ENCODE measurements around the gene NDUFA12.

Gene NDUFA12

GRCh38 chr12:94979941-94980340 is 23.6 kb downstream of the NDUFA12 start:
- DNase-seq = no peak

DNA sequence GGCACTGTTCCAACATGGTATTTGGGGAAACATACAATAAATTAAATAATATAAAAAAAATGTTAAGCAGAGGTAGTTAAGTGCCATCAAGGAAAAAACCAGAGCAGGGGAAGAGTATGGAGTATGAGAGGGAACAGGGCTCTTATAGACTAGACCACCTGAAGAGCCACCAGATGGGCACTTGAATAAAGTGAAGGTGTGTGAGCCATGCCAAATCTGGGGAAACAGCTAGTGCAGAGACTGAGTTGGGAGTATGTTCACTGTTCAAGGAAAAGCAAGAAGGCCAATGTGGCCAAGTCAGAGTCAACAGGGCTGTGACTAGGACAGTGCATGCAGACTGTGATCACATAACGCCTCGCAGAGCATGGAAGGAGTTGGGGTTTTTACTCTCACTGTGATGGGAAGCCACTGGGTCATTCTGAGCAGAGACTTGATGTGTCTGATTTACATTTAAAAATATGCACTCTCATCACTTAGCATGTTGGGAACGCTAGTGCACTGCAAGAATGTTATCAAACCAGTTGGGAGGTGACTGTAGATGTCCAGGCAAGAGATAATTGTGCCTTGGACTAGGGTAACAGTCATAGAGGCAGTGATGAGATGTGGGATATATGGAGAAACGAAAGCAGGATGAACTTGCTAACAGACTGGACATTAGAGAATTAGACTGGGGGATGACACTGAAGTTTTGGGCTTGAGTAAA is 25.6 kb downstream of the NDUFA12 start:
- no peak for DNase-seq

GRCh38 chr12:94973221-94973620 is 30.3 kb downstream of the NDUFA12 start:
- no peak for DNase-seq

GRCh38 chr12:94972795-94973194 is 30.7 kb downstream of the NDUFA12 start:
- no peak for DNase-seq

DNA sequence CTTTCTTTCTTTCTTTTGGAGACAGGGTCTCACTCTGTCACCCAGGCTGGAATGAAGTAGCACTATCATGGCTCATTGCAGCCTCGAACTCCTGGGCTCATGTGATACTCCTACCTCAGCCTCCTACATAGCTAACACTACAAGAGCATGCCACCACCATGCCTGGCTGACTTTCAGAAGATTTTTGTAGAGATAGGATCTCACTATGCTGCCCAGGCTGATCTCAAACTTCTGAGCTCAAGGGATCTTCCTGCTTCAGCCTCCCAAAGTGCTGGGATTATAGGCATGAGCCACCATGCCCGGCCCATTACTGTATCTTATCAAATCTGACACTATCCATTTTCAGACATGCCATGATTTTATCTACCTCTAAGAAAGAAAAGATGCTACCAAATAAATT is 31.6 kb downstream of the NDUFA12 start:
- no peak for DNase-seq

DNA sequence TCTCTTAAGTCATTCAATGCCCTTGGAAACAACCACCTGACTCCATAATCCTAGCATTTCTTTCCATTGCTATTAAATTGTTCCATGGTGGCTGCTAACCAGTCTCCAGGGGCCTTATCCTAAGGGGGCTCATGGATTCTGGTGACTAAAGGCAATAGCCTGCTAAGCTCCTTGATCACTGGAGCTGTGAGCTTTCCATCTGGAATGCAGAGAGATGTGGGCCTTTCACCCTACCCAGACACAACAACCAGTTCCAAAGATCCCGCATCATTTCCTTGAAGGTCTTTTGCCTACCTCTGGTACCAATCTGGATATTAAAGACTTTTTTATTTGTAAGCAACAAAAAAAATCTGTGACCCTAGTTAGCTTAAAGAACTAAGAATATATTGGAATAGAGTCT is 32.9 kb downstream of the NDUFA12 start:
- DNase-seq = no peak

DNA sequence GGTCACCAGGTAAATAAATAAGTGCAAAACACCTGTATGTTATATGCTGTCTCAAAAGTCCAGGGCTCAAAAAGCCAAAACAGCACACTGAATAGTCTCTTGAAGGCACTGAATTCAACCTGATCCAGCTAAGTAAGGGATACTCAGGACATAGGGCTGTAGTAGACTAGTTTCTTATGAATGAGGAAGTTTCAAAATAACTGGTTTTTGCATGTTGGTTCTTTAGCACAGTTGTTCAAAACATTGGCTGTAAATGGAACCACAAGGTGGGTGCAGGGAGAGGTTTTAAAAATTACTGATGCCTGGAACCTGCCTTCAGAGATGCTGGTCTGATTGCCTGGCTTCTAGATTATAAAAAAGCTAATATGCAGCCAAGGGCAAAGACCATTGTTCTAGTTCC is 34.1 kb downstream of the NDUFA12 start:
- no peak for DNase-seq

DNA sequence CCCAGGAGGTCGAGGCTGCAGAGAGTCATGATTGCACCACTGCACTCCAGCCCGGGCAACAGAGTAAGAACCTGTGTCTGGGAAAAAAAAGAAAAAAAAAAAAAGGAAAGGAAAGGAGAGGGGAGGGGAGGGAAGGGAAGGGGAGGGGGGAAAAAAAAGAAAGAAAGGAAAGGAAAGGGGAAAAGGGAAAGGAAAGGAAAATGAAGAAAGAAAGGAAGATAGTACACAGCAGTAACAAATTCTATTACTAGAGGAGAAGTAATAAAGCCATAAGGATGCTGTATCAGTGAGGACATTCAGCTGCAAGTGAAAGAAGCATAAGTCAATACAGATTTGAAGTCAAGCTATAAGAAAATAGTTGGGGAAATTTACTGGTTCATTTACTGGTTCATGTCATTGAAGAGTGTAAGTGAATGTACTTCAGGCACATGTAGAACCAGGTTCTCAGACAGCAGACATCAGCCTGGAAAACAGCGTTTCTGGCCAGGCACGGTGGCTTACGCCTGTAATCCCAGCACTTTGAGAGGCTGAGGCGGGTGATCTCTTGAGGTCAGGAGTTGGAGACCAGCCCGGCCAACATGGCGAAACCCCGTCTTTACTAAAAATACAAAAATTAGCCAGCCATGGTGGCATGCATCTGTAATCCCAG is 37.4 kb downstream of the NDUFA12 start:
- DNase-seq = no peak

DNA sequence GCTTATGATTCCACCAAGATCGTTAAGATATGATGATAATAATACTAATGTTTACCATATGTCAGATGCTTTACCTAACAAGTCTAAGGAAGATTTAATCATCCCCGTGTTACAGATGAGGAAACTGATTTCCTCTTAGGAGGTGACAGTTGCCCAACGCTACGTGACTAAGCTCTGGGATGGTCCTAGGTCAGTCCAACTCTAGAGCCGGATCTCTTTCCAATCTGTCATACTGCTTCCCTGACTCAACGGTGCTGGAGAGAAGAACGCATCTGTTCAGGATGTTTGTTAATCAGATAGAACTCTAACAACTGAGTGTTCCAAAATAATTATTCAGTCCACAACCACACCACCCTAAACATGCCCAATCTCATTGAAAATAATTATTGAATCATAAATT is 39.8 kb downstream of the NDUFA12 start:
- DNase-seq = no peak

DNA sequence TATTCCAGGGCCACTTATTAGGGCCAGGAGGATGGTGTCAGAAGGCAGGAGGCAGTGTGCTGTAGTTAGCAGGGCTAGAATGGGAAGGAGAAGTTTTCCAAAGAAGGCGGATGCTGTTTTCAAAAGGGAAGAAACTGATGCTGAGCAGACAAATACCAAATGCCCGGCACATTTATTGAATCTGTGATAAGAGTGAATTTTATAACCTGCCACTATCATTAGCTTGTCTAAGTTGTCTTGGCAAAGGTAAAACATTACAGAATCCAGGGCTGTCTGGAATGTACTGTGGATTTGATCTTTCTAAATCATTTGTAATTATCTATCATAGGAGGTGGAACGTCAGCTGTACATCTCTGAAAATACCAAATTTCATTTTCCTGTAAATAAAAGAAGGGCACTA is 40.8 kb downstream of the NDUFA12 start:
- no peak for DNase-seq

- DNase-seq = no peak
Measured at GRCh38 chr12:94961911-94962310, 41.6 kb downstream of the NDUFA12 start.

GRCh38 chr12:94961256-94961824 is 42.2 kb downstream of the NDUFA12 start:
- no peak for DNase-seq

- no peak for DNase-seq
Measured at GRCh38 chr12:94957006-94957405, 46.5 kb downstream of the NDUFA12 start.

DNA sequence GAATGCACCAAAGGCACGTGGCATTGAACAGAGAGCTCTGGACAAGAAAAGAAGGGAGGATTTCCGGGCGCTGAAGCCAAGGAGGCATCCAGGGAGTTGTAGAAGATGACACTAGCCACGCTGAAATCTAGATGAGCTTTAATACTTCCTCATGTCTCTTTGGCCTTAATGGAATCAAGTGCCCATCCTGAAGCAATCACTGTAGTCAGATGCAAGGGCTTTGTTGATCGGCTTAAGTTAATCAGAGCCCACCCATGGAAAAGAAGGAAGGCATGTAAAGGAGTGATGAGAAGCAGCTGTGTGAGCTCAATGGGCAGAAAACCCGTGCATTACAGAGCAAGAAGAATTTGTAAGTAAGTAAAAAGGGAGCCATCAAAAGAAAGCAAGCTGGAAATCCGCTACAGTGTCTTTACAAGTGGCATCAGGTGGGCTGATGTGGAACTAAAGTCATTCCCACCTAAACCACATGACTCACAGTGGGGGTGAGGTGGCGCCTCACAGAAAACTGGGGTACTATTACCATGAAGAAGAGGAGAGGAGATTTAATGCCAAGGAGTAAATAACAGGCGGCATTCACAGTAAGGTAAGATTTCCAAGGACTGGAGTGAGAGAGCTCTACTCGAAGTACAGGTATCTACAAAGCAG is 48.4 kb downstream of the NDUFA12 start:
- DNase-seq = no peak

GRCh38 chr12:94954029-94954685 is 49.3 kb downstream of the NDUFA12 start:
- DNase-seq = peak; percentile 4

DNA sequence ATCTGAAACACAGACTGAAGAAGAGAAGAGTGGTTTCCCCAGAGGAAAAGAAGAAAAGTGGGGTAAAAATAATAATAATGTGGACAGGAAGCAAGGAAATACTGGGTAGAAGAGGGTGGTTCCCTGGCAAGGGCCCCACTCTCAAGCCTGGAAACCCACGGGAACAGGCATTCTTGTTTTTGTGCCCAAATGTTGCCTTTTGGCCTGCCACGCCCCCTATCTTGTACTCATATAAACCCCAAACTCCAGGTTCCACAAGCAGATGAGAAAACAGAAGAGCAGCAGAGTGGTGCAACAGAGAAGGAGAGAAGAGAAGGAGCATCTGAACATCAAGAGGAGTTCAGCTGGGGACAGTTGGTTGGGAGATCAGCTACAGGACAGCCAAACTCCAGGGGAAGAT is 51.2 kb downstream of the NDUFA12 start:
- DNase-seq = no peak

GRCh38 chr12:94951071-94951934 is 52.2 kb downstream of the NDUFA12 start:
- DNase-seq = no peak

DNA sequence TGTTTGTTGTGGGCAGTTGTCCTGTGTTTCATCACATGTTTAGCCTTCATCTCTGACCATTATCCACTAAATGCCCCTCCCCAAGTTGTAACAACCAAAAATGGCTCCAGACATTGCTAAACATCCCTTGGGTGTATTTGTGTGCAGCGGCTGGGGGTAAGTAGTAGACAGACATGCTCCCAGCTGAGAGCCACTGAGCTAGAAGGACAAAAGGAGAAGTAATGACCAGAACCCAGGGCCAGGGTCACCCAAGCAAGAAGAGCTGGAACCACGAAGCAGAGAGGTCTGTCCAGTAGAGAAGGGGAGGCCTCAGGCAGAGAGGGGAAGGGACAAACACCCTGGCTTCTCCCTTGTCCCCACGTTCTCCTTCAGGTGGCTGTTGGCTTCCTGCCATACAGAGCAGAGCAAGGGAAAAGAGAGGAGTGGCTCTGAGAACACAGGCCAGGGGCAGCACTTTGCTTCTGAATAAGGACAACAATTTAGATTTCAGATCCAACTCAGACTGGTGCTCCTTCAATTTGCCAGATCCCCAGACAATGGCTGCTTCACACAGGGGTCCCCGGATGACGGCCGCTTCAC is 55.2 kb downstream of the NDUFA12 start:
- DNase-seq = no peak

DNA sequence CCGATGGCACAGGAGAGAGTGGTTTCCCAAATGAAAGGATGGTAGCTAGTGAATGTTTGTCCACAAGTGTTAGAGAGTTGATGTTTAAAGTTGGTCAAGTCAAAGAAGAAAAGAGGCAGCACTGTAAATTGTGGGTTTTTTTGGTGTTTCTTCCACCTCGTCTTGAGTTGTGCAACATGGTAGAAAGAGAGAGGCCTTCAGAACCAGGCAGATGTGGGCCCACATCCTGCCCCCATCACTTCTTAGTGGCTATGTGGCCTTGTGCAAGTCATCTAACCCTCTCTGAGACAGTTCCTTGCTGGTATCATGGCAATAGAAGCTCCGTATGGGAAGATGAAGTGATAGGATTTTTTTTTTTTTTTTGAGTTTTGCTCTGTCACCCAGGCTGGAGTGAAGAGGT is 60.8 kb downstream of the NDUFA12 start:
- DNase-seq = no peak

DNA sequence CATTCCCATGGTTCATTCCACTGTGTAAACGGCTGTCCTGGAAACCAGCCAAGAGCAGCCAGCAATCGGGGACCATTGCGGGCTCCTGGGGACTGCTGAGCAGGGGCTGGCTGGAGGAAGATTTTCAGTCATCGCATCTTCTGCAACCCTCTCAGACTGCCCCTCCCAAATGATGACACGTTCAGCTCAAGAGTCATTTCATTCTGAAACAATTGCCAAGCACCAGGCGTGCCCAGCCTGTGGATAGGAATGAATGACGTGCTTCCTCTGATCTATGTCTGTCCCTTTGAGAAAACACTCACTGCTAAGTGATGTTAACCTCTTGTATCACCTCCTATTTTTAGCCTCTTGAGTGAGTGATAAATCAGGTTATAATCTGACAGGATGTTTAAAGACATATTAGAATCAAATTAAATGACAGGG is 62.0 kb downstream of the NDUFA12 start:
- DNase-seq = no peak

- DNase-seq = no peak
Measured at GRCh38 chr12:94940771-94941170, 62.7 kb downstream of the NDUFA12 start.

GRCh38 chr12:94938583-94938982 is 64.9 kb downstream of the NDUFA12 start:
- no peak for DNase-seq

Measured in kidney glomerular epithelial cell (primary cell).